ENCODE data around the gene CSNK1G3.

The CSNK1G3 gene

DNA sequence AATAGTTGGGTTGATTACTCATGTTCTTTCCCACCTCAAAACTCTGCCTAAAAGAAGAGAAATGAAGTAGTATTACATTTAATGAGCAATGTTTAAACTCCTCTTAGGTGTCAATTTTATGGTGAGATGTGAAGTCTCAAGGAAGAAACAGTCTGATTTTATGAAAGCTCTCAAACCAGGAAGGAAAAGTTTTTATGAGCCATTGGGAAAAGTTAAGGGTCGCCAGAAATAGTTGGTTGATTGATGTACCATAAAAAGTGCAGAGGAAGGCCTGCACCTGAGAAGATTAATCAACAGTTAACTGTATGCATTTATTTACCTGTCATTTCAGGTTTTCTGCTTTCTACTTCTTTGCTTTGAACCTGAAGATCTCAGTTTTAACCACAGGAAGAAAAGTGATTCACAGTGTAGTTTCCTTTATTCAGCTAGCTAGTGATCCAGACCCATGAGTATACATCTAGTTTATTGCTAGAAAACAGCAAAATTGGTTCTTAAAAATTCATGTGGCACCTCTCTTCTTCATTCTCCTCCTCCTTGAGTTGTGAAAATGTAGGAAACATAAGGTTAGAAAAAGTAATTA, 133.1 kb downstream of the CSNK1G3 start:
- DNase-seq (ENCODE audit: low read depth), result no peak

DNA sequence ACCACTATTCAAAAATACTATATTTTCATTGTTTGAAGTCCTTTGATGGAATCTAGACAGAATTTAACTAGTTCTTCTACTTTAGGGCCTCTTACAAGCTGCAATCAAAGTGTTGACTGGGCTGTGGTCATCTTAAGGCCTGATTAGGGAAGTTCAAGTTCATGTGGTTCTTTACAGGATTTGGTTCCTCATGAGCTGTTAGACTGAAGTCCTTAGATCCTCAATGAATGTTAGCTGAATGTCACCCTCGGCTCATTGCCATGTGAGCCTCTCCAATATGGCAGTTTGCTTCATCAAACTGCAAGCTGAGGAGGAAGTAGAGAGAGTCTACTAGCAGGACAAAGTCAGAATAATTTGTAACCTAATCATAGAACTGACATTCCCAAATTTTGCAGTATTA, 135.1 kb downstream of the CSNK1G3 start:
- no peak for DNase-seq (ENCODE audit: low read depth)

DNA sequence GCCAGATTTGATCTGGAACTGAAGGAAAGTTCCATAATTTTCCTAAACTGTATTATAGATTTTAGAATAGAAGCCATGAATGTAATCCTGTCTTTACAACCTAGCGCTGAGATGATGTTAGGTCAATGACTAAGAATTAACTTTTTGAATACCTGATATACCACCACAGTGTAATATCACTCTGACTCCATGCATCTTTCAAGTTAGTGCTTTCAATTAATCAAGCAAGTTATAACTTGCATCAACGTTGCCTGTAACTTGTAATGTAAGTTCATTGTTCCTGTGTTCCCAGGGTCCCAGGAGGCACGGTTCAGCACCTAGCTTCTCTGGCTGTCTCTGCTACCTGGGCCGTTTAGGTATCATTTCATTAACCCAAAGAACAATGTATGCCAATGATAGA, 139.3 kb downstream of the CSNK1G3 start:
- no peak for DNase-seq (ENCODE audit: low read depth)

DNA sequence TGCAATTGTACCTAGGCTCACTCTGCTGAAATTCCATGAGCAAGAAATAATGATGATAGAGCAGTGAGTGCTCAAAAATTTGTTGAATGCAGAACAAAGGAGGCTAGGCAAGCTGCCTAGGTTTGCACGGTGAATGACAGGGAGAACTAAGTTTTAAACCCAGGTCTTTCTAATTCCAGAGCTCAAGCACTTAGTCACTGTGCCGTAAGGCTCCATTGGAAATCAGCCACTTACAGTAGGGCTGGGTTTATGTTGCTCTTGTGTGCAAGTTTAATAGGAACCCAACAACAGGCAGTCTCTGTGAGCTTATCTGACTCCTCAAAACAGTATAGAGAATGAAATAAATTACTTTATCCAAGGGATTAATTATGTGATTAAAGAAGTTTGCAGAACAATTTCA, 147.0 kb downstream of the CSNK1G3 start:
- DNase-seq (ENCODE audit: low read depth), result no peak

DNA sequence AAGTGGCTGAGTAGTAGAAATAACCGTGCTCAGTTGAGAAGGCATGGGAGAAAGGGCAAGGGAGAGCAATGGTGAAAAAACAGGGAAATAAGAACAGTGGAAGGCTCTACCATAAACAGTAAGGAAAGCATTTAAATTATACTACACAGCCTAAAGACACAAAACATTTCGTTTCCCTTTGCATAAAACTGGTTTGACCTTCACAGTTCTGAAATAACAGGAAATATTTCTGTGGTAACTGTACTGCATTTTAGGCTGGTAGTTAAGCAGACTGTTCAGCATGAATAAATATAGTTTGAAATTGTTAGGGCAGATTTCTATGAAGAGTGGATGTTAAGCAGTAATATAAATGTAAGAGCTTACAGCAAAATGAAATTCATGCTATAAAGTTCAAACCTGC, 147.5 kb downstream of the CSNK1G3 start:
- no peak for DNase-seq (ENCODE audit: low read depth)

DNA sequence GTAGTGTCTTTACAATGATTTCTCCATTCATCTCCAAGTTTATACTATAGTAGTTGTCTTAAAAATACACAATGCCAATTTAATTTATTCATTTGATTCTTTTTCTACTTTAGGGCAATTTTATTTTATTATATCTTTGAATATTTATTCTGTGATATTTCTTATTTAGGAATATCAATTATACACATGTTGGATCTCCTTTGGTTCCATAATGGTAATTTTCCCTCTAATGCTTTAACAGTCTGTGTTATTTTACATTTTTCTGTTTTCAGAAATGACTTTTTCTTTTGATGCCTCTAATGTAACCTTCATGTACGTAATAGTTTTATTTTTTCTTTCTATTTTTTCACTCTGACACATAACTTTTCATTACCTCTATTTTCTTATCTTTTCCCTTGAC, 153.0 kb downstream of the CSNK1G3 start:
- DNase-seq (ENCODE audit: low read depth), result no peak

DNA sequence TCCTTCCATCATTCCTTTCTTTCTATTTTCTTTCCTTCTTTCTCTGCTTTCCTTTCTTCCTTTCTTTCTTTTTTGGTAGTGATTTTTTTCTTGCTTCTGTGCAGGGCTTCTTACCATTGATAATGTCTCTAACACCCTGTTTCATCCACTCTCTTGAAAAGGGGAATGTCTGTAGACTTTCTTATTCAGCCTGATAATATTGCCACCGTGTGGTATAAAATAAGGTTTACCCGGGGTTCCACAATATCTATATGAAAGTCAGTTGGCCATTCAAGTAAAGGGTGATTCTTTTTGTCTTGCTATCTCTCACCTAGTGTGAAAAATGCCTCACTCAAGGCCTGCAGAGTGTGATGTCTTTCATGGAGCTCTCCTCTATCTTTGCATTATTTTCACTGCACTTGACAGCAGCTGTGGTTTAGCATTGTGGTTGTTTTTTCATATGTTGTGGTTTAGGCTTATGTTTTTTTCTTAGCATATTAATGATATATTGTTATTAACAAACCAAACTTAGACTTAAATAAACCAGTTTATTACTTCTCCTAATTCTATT, 153.9 kb downstream of the CSNK1G3 start:
- peak; percentile 11 for DNase-seq (ENCODE audit: low read depth)

Measured in ELR (cell line).